GM12878 (cell line): ENCODE data around the gene PITPNM2.

ENCODE experiments used
- NR2C2 ChIP-seq: IDR thresholded peaks from 2 replicates; pipeline ENCODE4 v1.6.1; 2011; ENCODE audit warnings: borderline replicate concordance, low read depth; ENCODE audit not compliant: control insufficient read depth, insufficient read length
- TCF7 ChIP-seq: IDR thresholded peaks from 2 replicates; pipeline ENCODE4 v1.6.1; 2014; ENCODE audit warnings: antibody characterized with exemption, borderline replicate concordance

GRCh38 chr12:123139926-123140675, 10.8 kb downstream of the PITPNM2 start:
- TF ChIP-seq NR2C2 (no peak), TCF7 (no peak)
